Stimulated activated CD4-positive, alpha-beta T cell treated with anti-CD3 and anti-CD28 coated beads, Interleukin-12 subunit alpha, Interleukin-12 subunit beta, amount 100 ng/mL, for 24 hours (primary cell): ENCODE measurements around the gene MRPL38.
"Not testable (repeated sequence)": the region's sequence is repeated elsewhere in the genome, so short reads cannot be mapped to it uniquely, and the experiment has no call there.

Experiments
- DNase-seq, 2 experiments: peaks; one replicate each; pipeline ENCODE4 v3.0.0-alpha.2; 2020; ENCODE audit warnings: low read depth in 2 of 2

The MRPL38 gene

DNA sequence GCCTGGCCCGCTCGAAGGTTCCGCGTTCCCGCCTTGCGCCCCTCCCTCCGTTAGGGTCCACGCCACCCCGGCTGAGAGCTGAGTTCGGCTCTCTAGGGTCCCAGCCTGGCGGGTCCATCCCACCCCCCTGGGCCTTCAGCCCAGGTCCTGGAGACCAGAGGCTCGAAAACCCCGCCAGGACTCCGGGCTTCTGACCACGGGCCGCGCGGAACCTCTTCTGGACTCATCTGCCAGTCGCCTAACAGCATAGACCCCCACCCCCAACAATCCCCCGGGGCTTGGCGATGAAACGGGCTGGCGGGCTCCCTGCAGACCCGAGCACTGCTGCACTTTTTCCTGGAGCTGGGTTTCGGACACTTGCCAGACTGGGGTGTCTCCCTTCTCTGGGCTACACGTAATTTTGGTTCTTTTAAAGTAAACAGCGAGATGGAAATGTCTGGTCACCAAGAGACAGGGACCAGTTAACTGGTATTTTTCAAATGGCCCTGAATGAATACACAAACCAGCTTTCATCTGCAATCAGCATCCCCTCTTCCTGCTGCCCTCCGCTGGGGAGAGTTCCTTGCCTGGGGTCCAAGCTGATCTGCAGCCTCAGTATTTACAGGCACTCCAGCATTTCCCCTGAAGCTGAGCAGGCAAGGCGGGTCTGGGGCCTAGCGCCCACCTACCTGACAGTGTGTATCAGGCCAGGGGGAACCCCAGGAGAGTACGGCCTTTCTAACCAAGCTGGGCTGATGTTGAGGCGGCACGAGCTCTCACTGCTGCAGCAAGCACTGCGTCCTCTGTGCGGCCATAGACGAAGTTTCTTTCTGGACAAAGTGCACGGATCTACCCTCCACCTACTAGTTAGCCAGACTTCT lies 7.3 kb downstream of the MRPL38 start:
- DNase-seq, result no peak

DNA sequence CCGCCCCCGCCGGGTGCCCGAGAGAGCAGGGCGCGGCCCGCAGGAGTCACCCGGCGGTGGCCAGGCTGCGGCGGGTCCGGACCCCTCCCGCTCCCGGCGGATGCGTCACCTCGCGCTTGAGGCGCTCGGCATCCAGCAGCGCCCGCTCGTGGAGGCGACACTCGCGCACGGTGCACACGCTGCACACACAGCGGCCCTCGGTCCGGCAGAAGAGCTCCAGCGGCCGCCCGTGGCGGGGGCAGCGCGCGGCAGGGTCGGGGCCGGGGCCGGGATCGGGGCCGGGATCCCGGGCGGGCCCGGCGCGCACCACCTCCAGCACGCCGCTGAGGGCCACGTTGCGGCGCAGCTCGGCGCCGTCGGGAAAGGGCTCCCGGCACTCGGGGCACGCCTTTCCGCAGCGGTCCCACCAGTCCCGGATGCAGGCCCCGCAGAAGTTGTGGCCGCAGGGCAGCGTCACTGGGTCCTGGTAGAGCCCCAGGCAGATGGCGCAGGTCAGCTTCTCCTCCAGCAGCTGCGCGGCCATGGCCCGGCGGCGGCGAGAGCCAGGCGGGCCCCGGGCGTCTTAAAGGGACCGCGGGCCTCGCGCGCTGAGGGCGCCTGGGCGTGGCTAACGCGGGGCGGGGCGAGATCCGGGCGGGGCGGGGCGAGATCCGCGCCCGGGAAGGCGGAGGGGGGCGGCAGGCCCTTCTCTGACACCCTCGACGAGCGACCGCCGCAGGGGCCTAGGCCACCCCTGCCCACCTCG lies 8.1 kb downstream of the MRPL38 start, which contains the start of gene TRIM65:
TRIM65 (minus strand) TSS at position 537 of the 745 bp plus-strand sequence; CDS start at position 523, 14 bp downstream.
- peak; percentile 67 to 69 for DNase-seq

DNA sequence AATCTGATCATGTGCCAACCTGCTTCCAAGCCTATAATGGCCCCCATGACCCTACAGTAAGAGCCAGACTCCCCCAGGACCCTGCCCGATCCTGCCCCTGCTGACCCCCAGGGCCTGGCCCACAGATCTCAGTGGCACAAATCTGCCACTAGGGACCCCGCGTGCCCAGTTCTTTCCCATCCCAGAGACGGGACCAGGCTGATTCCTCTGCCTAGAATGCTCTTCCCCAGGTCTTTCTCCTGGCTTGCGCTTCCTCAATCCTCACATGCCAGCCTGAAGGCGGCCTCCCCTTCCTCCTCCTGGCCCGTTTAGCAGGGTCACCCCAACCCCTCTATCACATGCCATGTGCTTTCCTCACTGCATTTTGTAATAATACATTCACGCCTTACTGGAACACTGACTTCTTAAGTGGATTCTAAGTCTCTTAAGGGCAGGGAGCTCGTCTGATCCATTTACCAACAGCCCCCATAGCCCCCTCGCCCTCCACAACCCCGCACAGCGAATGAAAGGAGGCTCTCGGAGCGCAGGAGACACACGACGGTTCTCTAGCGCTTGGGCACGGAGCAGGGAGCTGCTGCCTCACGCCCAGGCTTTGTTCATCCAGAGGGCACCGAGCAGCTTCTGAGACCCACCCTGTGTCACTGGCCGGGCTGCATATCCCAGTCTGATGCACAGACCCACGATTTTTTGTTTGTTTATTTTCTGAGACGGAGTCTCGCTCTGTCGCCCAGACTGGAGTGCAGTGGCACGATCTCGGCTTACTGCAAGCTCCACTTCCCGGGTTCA lies 9.1 kb downstream of the MRPL38 start:
- no peak for DNase-seq

DNA sequence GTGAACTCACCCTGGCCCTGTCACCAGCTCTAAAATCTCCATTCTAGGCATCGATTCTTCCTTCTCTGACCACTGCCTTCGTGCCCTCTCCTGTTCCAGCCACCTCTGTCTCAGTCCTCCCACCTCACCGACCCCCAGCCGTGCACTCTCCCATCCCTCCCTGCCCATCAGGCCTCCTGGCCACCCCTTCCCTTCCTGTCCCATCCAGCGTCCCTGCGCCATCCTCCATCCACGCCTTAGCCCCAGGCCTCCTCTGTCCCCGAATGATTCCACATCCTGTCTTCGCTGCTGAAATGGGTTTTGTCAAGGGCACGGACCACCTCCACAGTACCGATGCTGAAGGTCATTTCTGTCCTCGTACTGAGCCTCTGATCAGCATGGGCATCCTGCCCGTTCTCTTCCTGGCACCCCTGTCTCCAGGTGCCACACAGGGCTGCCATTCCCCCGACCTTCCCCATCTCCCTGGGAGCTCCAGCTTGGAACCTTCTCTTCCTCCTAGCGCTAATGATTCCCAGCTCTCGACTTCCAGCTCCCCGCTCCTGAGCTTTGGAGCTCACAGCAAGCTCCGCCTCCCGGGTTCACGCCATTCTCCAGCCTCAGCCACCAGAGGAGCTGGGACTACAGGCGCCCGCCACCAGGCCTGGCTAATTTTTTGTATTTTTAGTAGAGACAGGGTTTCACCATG lies 10.5 kb downstream of the MRPL38 start:
- DNase-seq, result no peak

DNA sequence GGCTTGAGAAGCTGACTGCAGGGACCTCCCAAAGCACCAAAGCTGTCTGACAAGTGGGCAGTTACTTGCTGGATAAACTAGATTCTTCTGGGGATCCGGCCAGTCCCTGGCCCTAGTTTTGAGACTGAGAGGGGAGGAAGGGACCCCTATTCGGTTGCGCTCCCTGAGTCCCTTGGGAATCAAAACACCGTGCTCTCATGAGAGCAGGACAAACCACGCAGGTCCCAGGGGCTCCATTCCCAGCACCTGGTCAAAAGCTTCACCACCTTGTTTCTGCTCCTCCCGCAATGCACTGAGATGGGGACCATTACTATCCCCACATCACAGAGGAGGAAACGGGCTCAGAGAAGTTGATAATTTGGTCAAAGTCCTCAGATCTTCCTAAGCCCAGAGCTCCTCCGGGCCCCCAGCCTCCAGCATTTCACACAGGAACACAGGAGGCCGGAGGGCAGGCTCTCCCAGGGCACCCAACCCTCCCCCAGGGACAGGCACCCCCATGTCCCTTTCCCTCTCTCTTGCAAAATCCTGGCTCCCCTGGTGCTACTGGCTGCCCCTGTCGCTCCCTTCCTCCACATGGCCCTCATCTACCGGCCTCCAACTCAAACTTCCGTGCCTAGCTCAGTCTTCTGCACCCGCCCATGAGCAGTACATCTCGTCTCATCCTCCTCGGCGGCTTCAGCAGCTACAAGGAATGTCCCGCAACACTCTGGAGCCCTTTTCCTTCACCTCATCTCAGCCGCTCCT lies 11.2 kb downstream of the MRPL38 start:
- no peak for DNase-seq

DNA sequence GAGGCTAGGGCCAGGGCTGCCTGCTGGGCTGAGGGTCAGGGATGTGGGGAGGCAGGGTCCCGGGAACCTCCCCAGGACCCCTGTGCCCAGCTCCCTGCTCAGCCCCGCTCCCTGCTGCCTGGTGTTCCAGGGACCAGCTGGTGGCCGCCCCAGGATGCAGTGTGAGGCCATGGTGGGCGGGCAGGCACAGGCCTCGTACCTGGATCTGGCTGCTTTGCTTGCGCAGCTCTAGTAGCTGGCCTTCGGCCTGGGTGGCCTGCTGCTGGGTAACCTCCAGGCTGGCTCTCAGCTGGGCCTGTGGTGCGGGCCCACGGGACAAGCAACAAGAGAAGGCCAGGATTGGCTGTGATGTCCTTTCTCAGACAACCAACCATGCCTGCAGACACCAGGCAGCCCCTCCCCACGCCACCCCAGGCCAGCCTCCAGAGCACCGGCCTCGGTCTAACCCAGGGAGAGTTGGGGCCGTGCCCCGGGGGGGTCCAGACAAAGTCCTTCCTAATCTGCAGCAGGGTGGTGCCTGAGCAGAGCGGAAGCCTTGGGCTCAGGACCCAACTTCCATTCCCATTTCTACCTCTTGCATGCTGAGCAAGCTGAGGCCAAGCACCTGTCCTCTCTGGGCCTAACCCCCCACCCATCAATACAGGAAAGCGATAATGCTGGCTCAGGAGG lies 12.0 kb downstream of the MRPL38 start:
- no peak for DNase-seq

DNA sequence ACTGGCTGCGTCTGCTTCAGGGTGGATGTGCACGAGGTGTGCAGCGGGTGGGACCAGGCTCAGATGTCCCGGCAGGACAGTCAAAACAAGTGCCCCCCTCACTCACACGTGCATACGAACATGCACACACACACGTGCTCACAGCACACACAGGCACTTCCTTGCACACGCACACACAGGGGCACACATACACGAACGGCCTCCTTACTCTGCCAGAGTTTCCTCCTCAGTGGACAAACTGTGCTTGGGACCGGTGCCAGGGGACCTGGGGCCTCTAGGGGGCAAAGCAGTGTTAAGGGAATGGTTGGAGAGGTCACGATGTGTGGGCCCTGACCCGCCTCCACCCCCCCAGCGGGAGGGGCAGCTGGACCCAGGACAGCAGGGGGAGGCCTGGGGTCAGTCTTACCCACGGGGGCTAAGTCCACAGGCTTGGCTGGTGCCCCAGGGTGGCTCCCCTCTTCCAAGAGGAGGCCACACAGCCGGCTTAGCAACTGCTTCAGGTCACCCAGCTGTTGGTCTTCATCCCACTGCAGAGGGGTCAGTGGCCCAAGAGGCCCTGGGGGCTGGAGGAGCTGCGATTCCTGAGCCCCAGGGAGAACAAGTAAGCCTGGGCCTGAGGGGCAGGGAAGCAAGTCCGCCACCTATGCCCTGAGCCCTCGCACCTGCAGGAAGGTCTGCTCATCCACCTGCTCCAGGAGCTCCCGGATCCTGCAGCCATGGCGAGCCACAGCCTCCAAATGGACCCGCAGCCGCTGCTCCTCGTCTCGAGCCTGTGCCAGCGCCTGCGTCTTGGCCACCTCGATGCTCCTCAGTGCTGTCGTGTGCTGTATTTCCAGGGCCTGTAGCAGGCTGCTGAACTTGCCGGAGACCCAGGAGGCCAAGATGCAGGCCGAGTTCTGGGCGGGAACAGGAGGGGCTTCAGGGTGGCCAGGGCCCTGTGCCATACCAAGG lies 12.8 kb downstream of the MRPL38 start:
- no peak for DNase-seq

DNA sequence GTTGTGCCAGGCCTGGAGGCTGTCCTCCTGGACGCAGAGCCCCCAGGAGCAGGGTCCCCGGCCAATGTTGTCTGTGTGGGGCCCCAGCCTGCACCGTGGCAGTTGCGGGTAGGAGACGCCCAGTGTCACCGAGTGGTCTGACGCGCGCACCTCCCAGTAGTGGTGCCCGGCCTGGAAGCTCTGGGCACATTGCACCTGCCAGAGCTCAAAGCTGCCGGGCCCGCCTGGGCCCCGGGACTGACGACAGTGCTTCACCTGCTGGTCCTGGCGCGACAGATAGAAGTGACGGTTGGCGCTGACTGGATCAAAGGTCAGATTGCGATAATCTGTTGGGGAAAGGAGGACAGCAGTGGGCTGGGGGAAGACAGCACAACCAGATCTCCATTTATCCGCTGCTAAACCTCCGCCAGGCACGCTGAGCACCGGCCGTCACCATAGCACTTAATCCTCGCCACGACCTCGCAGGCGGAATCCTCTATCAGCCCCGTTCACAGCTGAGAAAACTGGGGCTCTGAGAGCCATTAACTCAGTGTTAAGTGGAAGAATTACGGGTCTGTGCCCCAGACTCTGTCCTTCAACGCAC lies 13.6 kb downstream of the MRPL38 start:
- DNase-seq, result no peak

DNA sequence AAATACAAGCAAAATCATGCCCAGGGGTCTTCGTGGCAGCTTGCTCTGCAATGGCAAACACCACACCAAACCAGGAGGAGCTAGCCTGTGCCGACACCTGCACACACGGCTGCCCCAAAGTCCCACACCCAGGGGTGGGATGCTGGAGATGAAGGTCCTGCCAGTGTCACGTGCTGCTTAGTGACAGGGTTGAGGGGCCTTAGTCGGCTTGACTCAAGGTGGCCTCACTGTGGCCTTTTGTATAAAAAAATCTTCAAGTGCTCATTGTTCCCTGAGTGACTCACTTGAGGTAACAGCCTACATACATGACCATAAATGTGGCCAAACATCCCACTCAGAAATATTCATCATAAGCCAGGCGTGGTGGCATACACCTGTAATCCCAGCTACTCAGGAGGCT lies 15.2 kb downstream of the MRPL38 start:
- DNase-seq, result no peak

DNA sequence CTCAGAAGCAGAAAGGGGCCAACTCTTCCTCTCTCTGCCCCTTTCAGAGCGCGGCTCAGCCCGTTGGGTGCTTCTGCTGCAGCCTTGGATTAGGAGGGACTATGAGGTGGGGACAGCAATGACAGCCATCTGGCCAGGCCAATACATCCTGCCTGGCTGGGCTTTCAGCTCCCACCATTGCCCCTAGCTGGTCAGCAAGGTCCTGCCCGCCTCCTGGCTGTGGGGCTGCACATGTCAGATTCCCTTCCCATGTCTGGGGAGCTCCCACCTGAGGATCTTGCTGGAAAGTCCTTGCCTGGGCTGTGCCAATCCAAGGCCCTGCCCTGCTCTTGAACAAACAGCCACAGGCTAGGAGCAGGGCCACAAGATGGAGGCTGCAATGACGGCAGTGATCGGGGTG lies 16.2 kb downstream of the MRPL38 start:
- DNase-seq, result no peak

DNA sequence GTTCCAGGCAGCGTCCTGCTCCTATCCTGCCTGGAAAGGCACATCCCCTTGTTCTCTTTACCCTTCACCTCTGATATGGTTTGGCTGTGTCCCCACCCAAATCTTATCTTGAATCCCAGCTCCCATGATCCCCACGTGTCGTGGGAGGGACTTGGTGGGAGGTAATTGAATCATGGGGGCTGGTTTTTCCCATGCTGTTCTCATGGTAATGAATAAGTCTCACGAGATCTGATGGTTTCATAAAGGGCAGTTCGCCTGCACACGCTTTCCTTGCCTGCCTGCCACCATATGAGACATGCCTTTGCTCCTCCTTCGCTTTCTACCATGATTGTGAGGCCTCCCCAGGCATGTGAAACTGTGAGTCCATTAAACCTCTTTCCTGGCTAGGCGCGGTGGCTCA lies 18.8 kb downstream of the MRPL38 start:
- DNase-seq, result not testable (repeated sequence)

DNA sequence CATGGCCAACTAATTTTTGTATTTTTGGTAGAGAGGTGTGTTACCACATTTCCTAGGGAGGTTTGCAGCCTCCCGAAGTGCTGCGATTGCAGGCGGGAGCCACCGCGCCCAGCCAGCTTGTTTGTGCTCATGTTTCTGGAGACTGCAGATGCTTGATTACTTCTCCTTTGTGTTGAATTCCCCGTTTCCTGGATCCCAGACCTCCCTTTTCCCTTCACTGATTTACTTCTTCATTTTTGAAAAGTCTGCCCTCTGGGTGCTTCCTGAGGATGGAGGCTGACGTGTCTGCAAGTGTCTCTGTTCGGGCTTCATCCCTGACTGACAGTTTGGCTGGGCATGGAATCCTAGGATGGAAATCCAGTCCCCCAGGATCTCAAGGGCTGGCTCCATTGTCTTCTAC lies 19.3 kb downstream of the MRPL38 start:
- no peak for DNase-seq

DNA sequence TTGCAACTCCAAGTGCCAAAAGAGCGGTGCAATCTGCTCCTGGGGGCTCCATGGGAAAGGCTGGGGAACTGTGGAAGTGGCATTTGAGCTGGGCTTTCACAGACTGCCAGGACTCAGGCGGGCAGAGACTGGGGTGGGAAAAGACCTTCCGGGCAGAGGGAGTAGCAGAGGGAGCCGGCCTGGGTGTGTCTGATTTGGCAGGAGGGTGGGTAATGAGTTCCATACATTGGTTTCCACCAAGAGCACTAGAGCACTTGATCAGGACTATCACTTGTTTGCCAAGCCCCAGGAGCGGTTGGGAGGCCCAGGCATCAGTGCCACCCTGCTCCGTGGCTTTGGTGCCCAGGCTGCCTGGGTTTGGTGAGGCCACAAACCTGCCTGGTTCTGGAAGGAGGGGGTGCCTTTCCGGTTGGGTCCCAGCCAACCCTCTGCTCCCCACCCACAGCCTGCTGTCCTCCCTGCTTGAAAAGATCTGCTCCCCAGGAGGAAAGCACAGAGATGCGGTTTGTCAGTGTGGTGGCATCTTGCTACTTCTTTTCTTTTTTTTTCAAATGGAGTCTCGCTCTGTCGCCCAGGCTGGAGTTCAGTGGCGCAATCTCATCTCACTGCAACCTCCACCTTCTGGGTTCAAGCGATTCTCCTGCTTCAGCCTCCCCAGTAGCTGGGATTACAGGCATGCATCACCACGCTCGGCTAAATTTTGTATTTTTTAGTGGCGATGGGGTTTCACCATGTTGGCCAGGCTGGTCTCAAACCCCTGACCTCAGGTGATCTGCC lies 22.8 kb downstream of the MRPL38 start:
- DNase-seq, result no peak

DNA sequence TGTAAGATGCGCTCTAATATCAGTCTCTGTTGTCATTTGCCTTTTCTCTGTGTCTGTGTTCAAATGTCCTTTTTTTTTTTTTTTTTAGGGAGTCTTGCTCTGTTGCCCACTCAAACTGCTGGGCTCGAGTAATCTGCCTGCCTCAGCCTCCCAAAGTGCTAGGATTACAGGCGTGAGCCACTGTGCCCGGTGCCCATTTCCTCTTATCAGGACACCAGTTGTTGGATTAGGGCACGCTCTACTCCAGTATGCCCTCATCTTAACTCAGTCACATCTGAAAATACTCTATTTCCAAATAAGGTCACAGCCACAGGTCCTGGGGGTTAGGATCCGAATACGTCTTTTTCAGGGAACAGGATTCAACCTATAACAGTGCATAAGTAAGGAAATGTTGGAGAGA lies 24.4 kb downstream of the MRPL38 start:
- no peak for DNase-seq

DNA sequence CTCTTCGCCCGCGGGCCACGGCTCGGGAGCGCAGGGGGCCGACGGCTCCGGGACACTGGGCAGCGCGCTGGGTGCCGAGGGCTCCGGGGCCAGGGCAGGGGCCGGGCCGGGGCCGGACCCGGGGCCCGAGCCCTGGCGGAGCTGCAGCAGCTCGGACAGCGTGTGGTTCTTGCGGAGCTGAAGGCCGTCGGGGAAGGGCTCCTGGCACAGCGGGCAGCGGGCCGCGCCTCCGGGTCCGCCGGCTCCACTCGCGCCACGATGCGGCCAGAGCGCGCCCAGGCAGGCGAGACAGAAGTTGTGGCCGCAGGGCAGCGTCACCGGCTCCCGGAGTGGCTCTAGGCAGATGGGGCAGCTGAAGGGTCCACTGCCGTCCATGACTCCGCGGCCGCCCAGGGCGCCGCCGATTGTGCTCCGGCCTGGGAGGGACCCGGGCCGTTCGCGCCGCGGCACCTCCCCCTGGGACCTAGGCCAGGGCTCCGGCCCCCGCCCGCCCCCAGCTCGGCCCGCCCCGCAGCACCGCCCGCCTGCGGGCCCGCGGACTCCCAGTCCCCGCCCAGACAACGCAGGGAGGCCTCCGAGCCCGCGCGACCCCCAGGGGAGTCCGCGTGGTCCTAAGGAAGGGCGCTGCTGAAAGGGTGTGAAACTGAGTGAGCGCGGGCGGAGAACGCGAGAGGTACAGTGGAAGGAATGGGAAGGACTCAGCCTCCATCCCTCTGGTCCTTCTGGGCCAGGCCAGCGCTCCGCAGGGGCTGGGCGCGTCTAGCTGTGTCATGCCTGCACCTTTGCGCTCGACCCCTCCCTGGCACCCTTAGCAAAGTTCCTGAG lies 26.3 kb downstream of the MRPL38 start, which contains the start of gene TRIM47:
TRIM47 (minus strand) TSS at position 408 of the 825 bp plus-strand sequence; CDS start at position 375, 33 bp downstream.
- no peak for DNase-seq

DNA sequence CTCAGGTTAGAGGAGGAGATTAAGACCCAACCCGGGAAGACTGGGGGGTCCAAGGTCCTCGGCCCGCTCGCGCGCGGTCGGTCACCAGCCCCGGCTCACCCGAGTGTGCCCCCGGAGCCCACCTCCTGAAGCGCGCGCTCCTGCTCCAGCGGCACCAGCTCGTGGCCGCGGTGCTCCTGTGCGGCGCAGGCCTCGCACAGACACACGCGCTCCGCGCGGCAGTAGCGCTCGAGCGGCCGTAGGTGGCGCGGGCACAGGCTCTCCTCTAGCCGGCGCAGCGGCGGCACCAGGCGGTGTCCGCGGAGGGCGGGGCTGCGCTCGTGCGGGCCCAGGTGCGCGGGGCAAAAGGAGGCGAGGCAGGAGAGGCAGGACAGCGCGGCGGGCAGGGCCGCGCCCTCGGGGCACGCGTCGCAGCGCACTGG lies 26.9 kb downstream of the MRPL38 start:
- DNase-seq, result peak in 1 of 2 experiments; percentile 58
